ENCODE results near the gene FBXO2. TPM values are rescaled to one million over a fixed set of nuclear protein-coding genes. Genes with fewer than 3 reads are reported as not detected.

Gene FBXO2
- total and polyA plus RNA-seq, 9 of the 15 experiments (the other 6 are each of a cell fraction or from before 2014, with no cell fraction given), result 0.04 to 1.9 (median 0.27) TPM

- TF ChIP-seq RAD21 (CRISPR knock-in tag; conservative IDR thresholded peaks at IDR 0.05 in 1 of 2, IDR thresholded peaks at IDR 0.05 in 1 of 2) (peak; percentile 99), ZNF134 (CRISPR knock-in tag; conservative IDR thresholded peaks at IDR 0.05) (no peak), PKNOX1 (IDR thresholded peaks at IDR 0.05) (no peak), JUNB (CRISPR knock-in tag; conservative IDR thresholded peaks at IDR 0.05) (no peak), POLR2AphosphoS5 (IDR thresholded peaks at IDR 0.05; ENCODE audit: control insufficient read depth, insufficient read depth, low read depth, low read length) (no peak), ESRRB (CRISPR knock-in tag; IDR thresholded peaks at IDR 0.05; ENCODE audit: borderline replicate concordance) (no peak), ARID3B (CRISPR knock-in tag; IDR thresholded peaks at IDR 0.05; ENCODE audit: borderline replicate concordance) (no peak), ZZZ3 (IDR thresholded peaks at IDR 0.05) (no peak), CREB5 (CRISPR knock-in tag; IDR thresholded peaks at IDR 0.05) (no peak), ZNF75A (CRISPR knock-in tag; IDR thresholded peaks at IDR 0.05) (no peak), RBM15 (IDR thresholded peaks at IDR 0.05; ENCODE audit: insufficient read depth, low read length) (no peak), SRF (CRISPR knock-in tag; IDR thresholded peaks at IDR 0.05) (peak in 1 of 2 experiments; percentile 48; a peak in 1 of 4 replicates), MEF2A (IDR thresholded peaks at IDR 0.05; ENCODE audit: control insufficient read depth, low read depth, low read length) (no peak), BDP1 (IDR thresholded peaks at IDR 0.05; ENCODE audit: insufficient read depth, insufficient read length) (no peak), HMBOX1 (IDR thresholded peaks at IDR 0.05) (no peak), CHD2 (IDR thresholded peaks at IDR 0.05; ENCODE audit: low read depth, low read length) (no peak), ZNF449 (CRISPR knock-in tag; IDR thresholded peaks at IDR 0.05) (no peak)
These were observed 3.8 kb downstream of the FBXO2 start (continued) for GRCh38 chr1:11650331-11650991.

All from K562 (cell line).